Measurements from ENCODE around the gene SMIM24. TPM values are rescaled to one million over a fixed set of nuclear protein-coding genes. Genes with fewer than 3 reads are reported as not detected.

The SMIM24 gene
- total RNA-seq, 1 experiment from 2014 or later = 1.9 TPM

GRCh38 chr19:3527238-3527910 is 47.0 kb upstream of the SMIM24 start:
- Histone ChIP-seq H3K23ac (ENCODE audit: insufficient read length, low read depth, low read length) (no peak overlapping the region), H3K23me2 (ENCODE audit: insufficient read length, low read depth, low read length, poor library complexity, severe bottlenecking) (no peaks in the 10 kb centered on the region), H3K9me3 (ENCODE audit: control insufficient read depth, low read depth, low read length) (no peaks in the 10 kb centered on the region), H2AK5ac (ENCODE audit: insufficient read length, low read length) (no peak overlapping the region), H3K79me2 (ENCODE audit: insufficient read depth, low read length) (no peaks in the 10 kb centered on the region), H4K20me1 (ENCODE audit: control insufficient read depth, insufficient read depth, insufficient read length) (no peaks in the 10 kb centered on the region), H3K56ac (ENCODE audit: insufficient read length, low read depth, low read length) (no peak overlapping the region), H4K8ac (replicated peaks; ENCODE audit: insufficient read length, low read depth, low read length) (no peak overlapping the region), H2BK15ac (ENCODE audit: low read depth, low read length) (no peak overlapping the region), H3K27ac (ENCODE audit: insufficient read length, low read depth, low read length) (no peak overlapping the region), H2AFZ (ENCODE audit: low read length) (no peak overlapping the region), H2BK12ac (ENCODE audit: insufficient read length, low read depth, low read length) (no peak overlapping the region), H3K4me2 (ENCODE audit: insufficient read depth, insufficient read length, low read length) (no peak overlapping the region), H3K27me3 (ENCODE audit: insufficient read depth, low read length) (no peaks in the 10 kb centered on the region), H2BK120ac (ENCODE audit: low read depth, low read length, poor library complexity, severe bottlenecking) (no peak overlapping the region), H3K4me1 (ENCODE audit: insufficient read depth, low read length) (no peaks in the 10 kb centered on the region), H4K91ac (ENCODE audit: insufficient read length, low read depth, low read length) (no peak overlapping the region), H2BK20ac (ENCODE audit: low read depth, low read length, poor library complexity, severe bottlenecking) (no peak overlapping the region), H3T11ph (ENCODE audit: low read length) (no peak overlapping the region), H3K4ac (ENCODE audit: low read depth, low read length) (no peak overlapping the region), H3K79me1 (ENCODE audit: insufficient read depth, low read depth, low read length, poor library complexity, severe bottlenecking) (no peaks in the 10 kb centered on the region), H3K14ac (ENCODE audit: insufficient read depth, low read length) (no peak overlapping the region), H3K18ac (ENCODE audit: insufficient read length, low read depth, low read length) (no peak overlapping the region), H3K9ac (ENCODE audit: extremely low read depth, insufficient read length, low read length) (no peak overlapping the region), H2BK5ac (ENCODE audit: insufficient read length, low read length) (no peak overlapping the region), H4K5ac (ENCODE audit: insufficient read length, low read depth, low read length) (no peak overlapping the region)
- Mint-ChIP-seq H3K27ac (no peak overlapping the region), H3K27me3 (ENCODE audit: low read depth) (no peaks in the 10 kb centered on the region), H3K36me3 (ENCODE audit: insufficient read depth in 1 of 3, low read depth in 3 of 3) (peaks cover 12 to 32% (median 31%) of the 10 kb centered on the region in 3 experiments; a peak in 6 of 7 replicates), H3K9me3 (no peaks in the 10 kb centered on the region), H3K4me3 (no peak overlapping the region), H3K4me1 (no peaks in the 10 kb centered on the region)
- no peak for DNase-seq
- TF ChIP-seq CTCF (conservative IDR thresholded peaks at IDR 0.05) = no peak
- no CpG with 5 or more reads among the region's 21 CpGs for WGBS (ENCODE audit: extremely low coverage, insufficient read length, low lambda C conversion rate)

Data from H9 (cell line).